Hepatocyte (in vitro differentiated cells): ENCODE results near the gene KCNN3.

Experiments
- EZH2 ChIP-seq: fragments of 200-600 bp; sonication (generic); IDR thresholded peaks from 2 replicates; pipeline ENCODE4 v1.6.1; 2016; ENCODE audit warnings: antibody characterized with exemption, mild to moderate bottlenecking, borderline replicate concordance
- EZH2phosphoT487 ChIP-seq: fragments of 200-600 bp; sonication (generic); IDR thresholded peaks from one replicate; pipeline ENCODE4 v1.6.1; 2018; ENCODE audit warnings: antibody characterized with exemption, mild to moderate bottlenecking, low read depth, moderate library complexity; ENCODE audit not compliant: unreplicated experiment, severe bottlenecking
- TF ChIP-seq, protein P1 (sequence below): fragments of 200-600 bp; sonication (generic); IDR thresholded peaks from 2 replicates; pipeline ENCODE4 v1.5.1; 2016; ENCODE audit warnings: antibody characterized with exemption, mild to moderate bottlenecking; ENCODE audit not compliant: poor library complexity

- TF ChIP-seq, protein P1, sequence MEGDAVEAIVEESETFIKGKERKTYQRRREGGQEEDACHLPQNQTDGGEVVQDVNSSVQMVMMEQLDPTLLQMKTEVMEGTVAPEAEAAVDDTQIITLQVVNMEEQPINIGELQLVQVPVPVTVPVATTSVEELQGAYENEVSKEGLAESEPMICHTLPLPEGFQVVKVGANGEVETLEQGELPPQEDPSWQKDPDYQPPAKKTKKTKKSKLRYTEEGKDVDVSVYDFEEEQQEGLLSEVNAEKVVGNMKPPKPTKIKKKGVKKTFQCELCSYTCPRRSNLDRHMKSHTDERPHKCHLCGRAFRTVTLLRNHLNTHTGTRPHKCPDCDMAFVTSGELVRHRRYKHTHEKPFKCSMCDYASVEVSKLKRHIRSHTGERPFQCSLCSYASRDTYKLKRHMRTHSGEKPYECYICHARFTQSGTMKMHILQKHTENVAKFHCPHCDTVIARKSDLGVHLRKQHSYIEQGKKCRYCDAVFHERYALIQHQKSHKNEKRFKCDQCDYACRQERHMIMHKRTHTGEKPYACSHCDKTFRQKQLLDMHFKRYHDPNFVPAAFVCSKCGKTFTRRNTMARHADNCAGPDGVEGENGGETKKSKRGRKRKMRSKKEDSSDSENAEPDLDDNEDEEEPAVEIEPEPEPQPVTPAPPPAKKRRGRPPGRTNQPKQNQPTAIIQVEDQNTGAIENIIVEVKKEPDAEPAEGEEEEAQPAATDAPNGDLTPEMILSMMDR: no peak
- TF ChIP-seq EZH2 (no peak), EZH2phosphoT487 (no peak)
Measured at GRCh38 chr1:154843636-154844296, 26.3 kb downstream of the KCNN3 start.
